IMR-90 (cell line): ENCODE measurements around the gene RGP1. TPM values are rescaled to one million over a fixed set of nuclear protein-coding genes. Genes with fewer than 3 reads are reported as not detected.

Experiments
- ATAC-seq: fragments of 200-7000 bp; cut with Tn5 transposase; 2 replicates; pipeline ENCODE4 v1.9.1; 2020; ENCODE audit warnings: low read depth, mild to moderate bottlenecking, moderate library complexity
- BruUV-seq: library from RNA; stranded (reverse); fragments of 400-500 nt; replicated peaks from 2 replicates; lab custom pipeline; 2021; lab: Mats Ljungman, UMichigan
- CTCF ChIA-PET: fragments of 300-600 bp; formaldehyde crosslinking; extraction: SDS; loops from one replicate; lab custom pipeline; 2021; ENCODE audit warnings: antibody characterized with exemption; lab: Yijun Ruan, JAX
- POLR2A ChIA-PET: fragments of 300-600 bp; sonication (Branson Sonifier 250); formaldehyde crosslinking; loops from one replicate; lab custom pipeline; 2022; ENCODE audit warnings: antibody characterized with exemption; ENCODE audit not compliant: unreplicated experiment; lab: Charles Lee
- DNase-seq: peaks from one replicate; pipeline ENCODE4 v3.0.0; 2013
- H2AFZ ChIP-seq: replicated peaks from 2 replicates; pipeline ENCODE3; 2013; ENCODE audit warnings: low read length, mild to moderate bottlenecking; ENCODE audit not compliant: poor library complexity
- H2AK5ac ChIP-seq: 2 replicates; pipeline ENCODE4 v1.6.1; 2013; ENCODE audit warnings: low read depth, low read length, inconsistent platforms
- H2AK9ac ChIP-seq: replicated peaks from 2 replicates; pipeline ENCODE3; 2013; ENCODE audit warnings: mild to moderate bottlenecking, low read depth, low read length, moderate library complexity; ENCODE audit not compliant: poor library complexity
- H2BK120ac ChIP-seq: 2 replicates; pipeline ENCODE4 v1.6.1; 2013; ENCODE audit warnings: low read depth, low read length, inconsistent platforms
- H2BK15ac ChIP-seq: 3 replicates; pipeline ENCODE4 v1.6.1; 2013; ENCODE audit warnings: low read depth, low read length, inconsistent platforms
- H2BK20ac ChIP-seq: 2 replicates; pipeline ENCODE4 v1.6.1; 2013; ENCODE audit warnings: low read depth, mild to moderate bottlenecking, inconsistent platforms, low read length, moderate library complexity
- H2BK5ac ChIP-seq: 2 replicates; pipeline ENCODE4 v1.6.1; 2013; ENCODE audit warnings: mild to moderate bottlenecking, low read depth, low read length, inconsistent platforms; ENCODE audit not compliant: poor library complexity, severe bottlenecking
- H3K14ac ChIP-seq: replicated peaks from 2 replicates; pipeline ENCODE4 v1.6.1; 2013; ENCODE audit warnings: low read depth, low read length, inconsistent platforms
- H3K18ac ChIP-seq: 2 replicates; pipeline ENCODE4 v1.6.1; 2013; ENCODE audit warnings: low read depth, low read length, control low read depth
- H3K23ac ChIP-seq: 2 replicates; pipeline ENCODE4 v1.6.1; 2013; ENCODE audit warnings: low read depth, low read length, inconsistent platforms
- H3K27ac ChIP-seq: 2 replicates; pipeline ENCODE4 v1.5.1; 2013; ENCODE audit warnings: mild to moderate bottlenecking, control low read depth, low read length; ENCODE audit not compliant: insufficient read depth
- H3K27me3 ChIP-seq: 2 replicates; pipeline ENCODE4 v1.6.1; 2013; ENCODE audit warnings: low read length; ENCODE audit not compliant: control insufficient read depth, insufficient read depth
- H3K36me3 ChIP-seq: 2 replicates; pipeline ENCODE4 v1.6.1; 2013; ENCODE audit warnings: low read length, mixed read lengths; ENCODE audit not compliant: control insufficient read depth, insufficient read depth
- H3K4ac ChIP-seq: 2 replicates; pipeline ENCODE4 v1.6.1; 2013; ENCODE audit warnings: low read depth, low read length, inconsistent platforms
- H3K4me1 ChIP-seq: 2 replicates; pipeline ENCODE4 v1.6.1; 2013; ENCODE audit warnings: low read length, mixed read lengths; ENCODE audit not compliant: control insufficient read depth, insufficient read depth
- H3K4me2 ChIP-seq: 2 replicates; pipeline ENCODE4 v1.6.1; 2013; ENCODE audit warnings: low read depth, mild to moderate bottlenecking, control low read depth, low read length, moderate library complexity
- H3K4me3 ChIP-seq: 2 replicates; pipeline ENCODE4 v1.5.1; 2013; ENCODE audit warnings: low read depth, mild to moderate bottlenecking, control low read depth, low read length, moderate library complexity; ENCODE audit not compliant: insufficient read depth
- H3K56ac ChIP-seq: 2 replicates; pipeline ENCODE4 v1.6.1; 2013; ENCODE audit warnings: low read length, inconsistent platforms; ENCODE audit not compliant: insufficient read depth; ENCODE audit errors: extremely low read depth
- H3K79me1 ChIP-seq, 2 experiments: 2 replicates each; pipeline ENCODE4 v1.6.1; 2013; ENCODE audit warnings: low read length in 2 of 2, inconsistent platforms in 1 of 2, low read depth in 1 of 2
- H3K9ac ChIP-seq: 2 replicates; pipeline ENCODE4 v1.6.1; 2013; ENCODE audit warnings: low read depth, low read length, control low read depth
- H3K9me1 ChIP-seq: 2 replicates; pipeline ENCODE4 v1.6.1; 2013; ENCODE audit warnings: low read length, inconsistent platforms; ENCODE audit not compliant: insufficient read depth
- H3K9me3 ChIP-seq: 2 replicates; pipeline ENCODE4 v1.6.1; 2013; ENCODE audit warnings: low read length; ENCODE audit not compliant: control insufficient read depth, insufficient read depth
- H4K20me1 ChIP-seq: 2 replicates; pipeline ENCODE4 v1.6.1; 2013; ENCODE audit warnings: low read length, inconsistent platforms; ENCODE audit not compliant: insufficient read depth
- H4K5ac ChIP-seq: 2 replicates; pipeline ENCODE4 v1.6.1; 2013; ENCODE audit warnings: mild to moderate bottlenecking, low read depth, low read length, control low read depth
- H4K8ac ChIP-seq, 2 experiments: 2 replicates each; pipeline ENCODE4 v1.6.1; 2013; ENCODE audit warnings: low read depth in 2 of 2, low read length in 2 of 2, control low read depth in 1 of 2, inconsistent platforms in 1 of 2
- H4K91ac ChIP-seq: 2 replicates; pipeline ENCODE4 v1.6.1; 2013; ENCODE audit warnings: low read depth, low read length, inconsistent platforms; ENCODE audit not compliant: insufficient read depth
- BHLHE40 ChIP-seq: fragments of 150-350 bp; IDR thresholded peaks from 2 replicates; pipeline ENCODE4 v1.6.1; 2016; ENCODE audit warnings: mild to moderate bottlenecking, low read depth, low read length
- CEBPB ChIP-seq: IDR thresholded peaks from 2 replicates; pipeline ENCODE4 v1.6.1; 2012; ENCODE audit warnings: low read depth, low read length, improper control_type of control experiment
- CHD1 ChIP-seq: IDR thresholded peaks from 2 replicates; pipeline ENCODE4 v1.6.1; 2012; ENCODE audit warnings: low read depth, low read length, improper control_type of control experiment
- FOS ChIP-seq: fragments of 150-350 bp; IDR thresholded peaks from 2 replicates; pipeline ENCODE4 v1.6.1; 2016; ENCODE audit warnings: low read depth, low read length
- MAFK ChIP-seq: IDR thresholded peaks from 2 replicates; pipeline ENCODE4 v1.6.1; 2012; ENCODE audit warnings: low read depth, low read length, improper control_type of control experiment
- MAZ ChIP-seq: IDR thresholded peaks from 2 replicates; pipeline ENCODE4 v1.6.1; 2012; ENCODE audit warnings: low read depth, mild to moderate bottlenecking, low read length, improper control_type of control experiment, moderate library complexity, borderline replicate concordance
- MXI1 ChIP-seq: IDR thresholded peaks from 2 replicates; pipeline ENCODE4 v1.6.1; 2012; ENCODE audit warnings: low read depth, mild to moderate bottlenecking, low read length, moderate library complexity, borderline replicate concordance
- NFE2L2 ChIP-seq: fragments of 150-350 bp; IDR thresholded peaks from 2 replicates; pipeline ENCODE4 v1.6.1; 2016; ENCODE audit warnings: low read depth, mild to moderate bottlenecking, low read length
- POLR2A ChIP-seq: IDR thresholded peaks from 2 replicates; pipeline ENCODE4 v1.6.1; 2012; ENCODE audit warnings: mild to moderate bottlenecking, low read depth, low read length
- RAD21 ChIP-seq: IDR thresholded peaks from 2 replicates; pipeline ENCODE4 v1.6.1; 2012; ENCODE audit warnings: low read length, improper control_type of control experiment
- RCOR1 ChIP-seq: IDR thresholded peaks from 2 replicates; pipeline ENCODE4 v1.6.1; 2012; ENCODE audit warnings: mild to moderate bottlenecking, low read length, improper control_type of control experiment; ENCODE audit not compliant: insufficient replicate concordance
- RFX5 ChIP-seq: IDR thresholded peaks from 2 replicates; pipeline ENCODE4 v1.8.0; 2012; ENCODE audit warnings: low read depth, mild to moderate bottlenecking, low read length, moderate library complexity
- SMC3 ChIP-seq: fragments of 150-350 bp; IDR thresholded peaks from 2 replicates; pipeline ENCODE4 v1.6.1; 2016; ENCODE audit warnings: low read depth, mild to moderate bottlenecking, antibody characterized with exemption, low read length, moderate library complexity
- USF2 ChIP-seq: fragments of 150-350 bp; IDR thresholded peaks from 2 replicates; pipeline ENCODE4 v1.6.1; 2017; ENCODE audit warnings: mild to moderate bottlenecking, antibody characterized with exemption, low read length, low read depth
- WGBS, 2 experiments: methylation state at CpG; one replicate each; pipeline versions ENCODE4 v1.1.5 to v1.1.7; 2013; ENCODE audit warnings: missing lambda C conversion rate in 2 of 2; ENCODE audit not compliant: insufficient read length in 1 of 2; ENCODE audit errors: extremely low coverage in 2 of 2; 5-methylcytosine and 5-hydroxymethylcytosine counted together
- dilution Hi-C: fragments of 300-500 bp; cut with HindIII; formaldehyde crosslinking; loops from one replicate; pipeline ENCODE4 v1.14.3; 2018; ENCODE audit warnings: low sequenced_read_pairs; ENCODE audit not compliant: unreplicated experiment
- in situ Hi-C: fragments of 300-500 bp; cut with MboI; formaldehyde crosslinking; loops from 3 replicates; pipeline ENCODE4 v1.14.3; 2019; ENCODE audit warnings: low sequenced_read_pairs, inconsistent platforms, mixed read lengths
- intact Hi-C: fragments of 100-400 bp; cut with micrococcal nuclease; formaldehyde crosslinking; loops from 2 replicates; pipeline ENCODE4 v1.10.0; 2022
- polyA plus RNA-seq, 3 experiments: library from polyadenylated mRNA; depleted of rRNA; stranded (reverse); fragments of >200 nt; gene quantifications; 2 replicates each; pipeline ENCODE4 v1.2.3, GENCODE V29; 2012; ENCODE audit warnings: low replicate concordance in 1 of 3
- total RNA-seq: library from RNA; depleted of rRNA; stranded (reverse); fragments of >200 nt; gene quantifications from 2 replicates; pipeline ENCODE4 v1.2.3, GENCODE V29; 2012
- TF ChIP-seq, protein P1 (sequence below): fragments of 150-350 bp; IDR thresholded peaks from 2 replicates; pipeline ENCODE4 v1.6.1; 2016; ENCODE audit warnings: low read depth, mild to moderate bottlenecking, low read length, moderate library complexity, borderline replicate concordance
- TF ChIP-seq, protein P2 (sequence below): conservative IDR thresholded peaks from 2 replicates; pipeline ENCODE4 v1.5.1; 2012; ENCODE audit warnings: mild to moderate bottlenecking, low read depth, low read length, improper control_type of control experiment

RGP1 gene
- total and polyA plus RNA-seq, 2 of the 4 experiments (the other 2 are of a cell fraction), result 10.2 to 14.3 TPM

GRCh38 chr9:35746583-35746982 lies 2.5 kb upstream of the RGP1 start:
- no peak overlapping the region for H4K91ac ChIP-seq
- no peak overlapping the region for H3K27ac ChIP-seq
- peaks cover 35% of the 10 kb centered on the region for H3K36me3 ChIP-seq
- in situ Hi-C loops (no loop called here), dilution Hi-C loops (no loop called here), intact Hi-C loops (no loop called here)
- no peak overlapping the region for H4K5ac ChIP-seq
- TF ChIP-seq RFX5 (no peak), USF2 (no peak), MXI1 (no peak), POLR2A (no peak), NFE2L2 (no peak), FOS (no peak), RCOR1 (no peak), SMC3 (no peak), RAD21 (no peak), BHLHE40 (no peak), MAFK (no peak), CHD1 (no peak), CEBPB (no peak), MAZ (no peak)
- TF ChIP-seq, protein P1, sequence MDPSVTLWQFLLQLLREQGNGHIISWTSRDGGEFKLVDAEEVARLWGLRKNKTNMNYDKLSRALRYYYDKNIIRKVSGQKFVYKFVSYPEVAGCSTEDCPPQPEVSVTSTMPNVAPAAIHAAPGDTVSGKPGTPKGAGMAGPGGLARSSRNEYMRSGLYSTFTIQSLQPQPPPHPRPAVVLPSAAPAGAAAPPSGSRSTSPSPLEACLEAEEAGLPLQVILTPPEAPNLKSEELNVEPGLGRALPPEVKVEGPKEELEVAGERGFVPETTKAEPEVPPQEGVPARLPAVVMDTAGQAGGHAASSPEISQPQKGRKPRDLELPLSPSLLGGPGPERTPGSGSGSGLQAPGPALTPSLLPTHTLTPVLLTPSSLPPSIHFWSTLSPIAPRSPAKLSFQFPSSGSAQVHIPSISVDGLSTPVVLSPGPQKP, result no peak
- TF ChIP-seq, protein P2, sequence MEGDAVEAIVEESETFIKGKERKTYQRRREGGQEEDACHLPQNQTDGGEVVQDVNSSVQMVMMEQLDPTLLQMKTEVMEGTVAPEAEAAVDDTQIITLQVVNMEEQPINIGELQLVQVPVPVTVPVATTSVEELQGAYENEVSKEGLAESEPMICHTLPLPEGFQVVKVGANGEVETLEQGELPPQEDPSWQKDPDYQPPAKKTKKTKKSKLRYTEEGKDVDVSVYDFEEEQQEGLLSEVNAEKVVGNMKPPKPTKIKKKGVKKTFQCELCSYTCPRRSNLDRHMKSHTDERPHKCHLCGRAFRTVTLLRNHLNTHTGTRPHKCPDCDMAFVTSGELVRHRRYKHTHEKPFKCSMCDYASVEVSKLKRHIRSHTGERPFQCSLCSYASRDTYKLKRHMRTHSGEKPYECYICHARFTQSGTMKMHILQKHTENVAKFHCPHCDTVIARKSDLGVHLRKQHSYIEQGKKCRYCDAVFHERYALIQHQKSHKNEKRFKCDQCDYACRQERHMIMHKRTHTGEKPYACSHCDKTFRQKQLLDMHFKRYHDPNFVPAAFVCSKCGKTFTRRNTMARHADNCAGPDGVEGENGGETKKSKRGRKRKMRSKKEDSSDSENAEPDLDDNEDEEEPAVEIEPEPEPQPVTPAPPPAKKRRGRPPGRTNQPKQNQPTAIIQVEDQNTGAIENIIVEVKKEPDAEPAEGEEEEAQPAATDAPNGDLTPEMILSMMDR, result no peak
- no peak overlapping the region for H2BK15ac ChIP-seq
- peak overlapping the region; percentile 23; the same call in 1 of the 2 replicates for H3K9ac ChIP-seq
- peaks cover 21% of the 10 kb centered on the region for H3K9me1 ChIP-seq
- no peak overlapping the region; the same call in 1 of the 2 replicates for H3K23ac ChIP-seq
- H2BK120ac ChIP-seq, result no peak overlapping the region
- H3K14ac ChIP-seq, result peak overlapping the region; percentile 61; the same call in 1 of the 2 replicates
- no peaks in the 10 kb centered on the region for H3K9me3 ChIP-seq
- no peak overlapping the region for H3K4ac ChIP-seq
- ATAC-seq, result no peak
- no peak overlapping the region for H2AK9ac ChIP-seq
- POLR2A ChIA-PET, result no interaction called here
- peak overlapping the region; percentile 98; the same call in 1 of the 2 replicates for H3K4me3 ChIP-seq
- no peaks in the 10 kb centered on the region for H3K27me3 ChIP-seq
- H3K4me2 ChIP-seq, result peak overlapping the region; percentile 92
- 80% methylated on average over 1 of the region's 3 CpGs; no CpG with 5 or more reads in 1 of the 2 experiments for WGBS, 2 experiments
- BruUV-seq, result no TSS peak
- no peak overlapping the region for H4K8ac ChIP-seq
- CTCF ChIA-PET, result interaction anchor here (1.3 kb wide), 1 partner anchor 85 kb away, joined by 3 read pairs; no protein-coding TSS in a partner anchor
- H2AK5ac ChIP-seq, result no peak overlapping the region
- no peak overlapping the region for H2BK5ac ChIP-seq
- H2AFZ ChIP-seq, result no peak overlapping the region
- no peak for DNase-seq
- peaks cover 14% of the 10 kb centered on the region for H3K4me1 ChIP-seq
- no peak overlapping the region for H3K18ac ChIP-seq
- peaks cover 35% of the 10 kb centered on the region for H4K20me1 ChIP-seq
- H3K79me1 ChIP-seq, result peaks cover 60 to 82% of the 10 kb centered on the region in 2 experiments
- H2BK20ac ChIP-seq, result no peak overlapping the region
- H3K56ac ChIP-seq, result no peak overlapping the region
